Karpas-422 (cell line): ENCODE measurements around the gene POLDIP2. TPM values are rescaled to one million over a fixed set of nuclear protein-coding genes. Genes with fewer than 3 reads are reported as not detected.

Experiments used
- DNase-seq: peaks from one replicate; pipeline ENCODE4 v3.0.0-alpha.2; 2015
- H2AFZ ChIP-seq: fragments of 200-600 bp; sonication (generic); 2 replicates; pipeline ENCODE4 v1.6.1; 2014; ENCODE audit warnings: antibody characterized with exemption, low read length, mixed read lengths
- H3K27ac ChIP-seq: fragments of 200-600 bp; sonication (generic); 2 replicates; pipeline ENCODE4 v1.5.1; 2014; ENCODE audit warnings: mild to moderate bottlenecking, low read length, moderate library complexity
- H3K27me3 ChIP-seq: fragments of 200-600 bp; sonication (generic); 2 replicates; pipeline ENCODE4 v1.6.1; 2014; ENCODE audit warnings: low read length, mixed read lengths
- H3K36me3 ChIP-seq: fragments of 200-600 bp; sonication (generic); 2 replicates; pipeline ENCODE4 v1.6.1; 2014; ENCODE audit warnings: low read length, mixed read lengths; ENCODE audit not compliant: insufficient read depth
- H3K4me1 ChIP-seq: fragments of 200-600 bp; sonication (generic); 2 replicates; pipeline ENCODE4 v1.6.1; 2014; ENCODE audit warnings: mild to moderate bottlenecking, low read length, mixed read lengths
- H3K4me2 ChIP-seq: fragments of 200-600 bp; sonication (generic); 2 replicates; pipeline ENCODE4 v1.6.1; 2014; ENCODE audit warnings: low read length, low read depth, mild to moderate bottlenecking; ENCODE audit not compliant: poor library complexity, severe bottlenecking
- H3K4me3 ChIP-seq: fragments of 200-600 bp; sonication (generic); 2 replicates; pipeline ENCODE4 v1.5.1; 2014; ENCODE audit warnings: mild to moderate bottlenecking, antibody characterized with exemption, low read length, mixed read lengths
- H3K79me2 ChIP-seq: fragments of 200-600 bp; sonication (generic); 2 replicates; pipeline ENCODE4 v1.6.1; 2014; ENCODE audit warnings: mild to moderate bottlenecking, low read length, mixed read lengths
- H3K9ac ChIP-seq: fragments of 200-600 bp; sonication (generic); 2 replicates; pipeline ENCODE4 v1.6.0; 2014; ENCODE audit warnings: low read length
- H3K9me2 ChIP-seq: fragments of 200-600 bp; sonication (generic), shearing (Covaris generic); replicated peaks from 2 replicates; pipeline ENCODE4 v1.6.0; 2014; ENCODE audit warnings: mild to moderate bottlenecking, low read length, moderate library complexity; ENCODE audit not compliant: insufficient read depth
- H3K9me3 ChIP-seq: fragments of 300-700, 200-600 bp; sonication (generic); 2 replicates; pipeline ENCODE4 v1.6.1; 2014; ENCODE audit warnings: low read length, mixed read lengths
- H4K20me1 ChIP-seq: fragments of 200-600 bp; sonication (generic); 2 replicates; pipeline ENCODE4 v1.6.1; 2014; ENCODE audit warnings: mild to moderate bottlenecking, antibody characterized with exemption, low read length, low read depth; ENCODE audit not compliant: insufficient read depth
- total RNA-seq: library from RNA; depleted of rRNA; stranded (reverse); fragments of >200 nt; shearing (Covaris generic); gene quantifications from 2 replicates; pipeline ENCODE4 v1.2.3, GENCODE V29; 2014; ENCODE audit warnings: low replicate concordance

Gene POLDIP2
- total RNA-seq, 1 experiment from 2014 or later: 71.1 TPM

DNA sequence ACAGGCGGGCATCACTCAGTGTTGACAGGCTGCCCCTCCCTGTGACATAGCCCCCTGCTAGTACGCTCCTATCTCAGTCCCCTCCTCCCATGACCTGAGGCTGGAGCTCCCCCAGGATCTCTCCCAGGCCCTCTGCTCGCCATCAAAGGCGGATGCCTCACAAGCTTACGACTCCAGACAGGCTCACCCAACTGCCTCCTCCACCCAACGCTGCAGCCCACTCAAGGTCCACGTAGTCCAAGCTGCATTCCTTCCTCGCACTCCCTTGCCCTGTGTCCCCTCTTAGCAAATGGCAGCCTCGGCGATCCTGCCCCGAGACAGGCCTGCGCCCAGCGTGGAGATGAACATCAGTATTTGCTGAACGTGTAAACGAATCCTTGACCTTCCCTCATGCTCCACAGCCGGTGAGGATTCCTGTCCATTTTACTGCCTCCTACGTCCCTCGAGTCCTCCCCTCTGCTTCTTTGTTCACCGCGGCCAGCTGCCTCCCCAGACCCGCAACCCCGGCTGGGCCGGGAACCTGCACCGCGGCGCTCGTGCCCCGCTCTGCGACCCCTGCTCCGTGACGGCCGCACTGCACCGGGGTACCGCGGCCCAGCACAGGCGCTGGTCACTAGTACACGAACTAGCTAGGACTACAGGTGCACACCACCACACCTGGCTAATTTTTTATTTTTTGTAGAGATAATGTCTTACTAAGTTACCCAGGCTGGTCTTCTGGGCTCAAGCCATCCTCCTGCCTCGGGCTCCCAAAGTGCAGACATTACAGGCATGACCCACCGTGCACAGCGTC is 39.2 kb downstream of the POLDIP2 start:
- H3K4me1 ChIP-seq: peaks cover 34% of the 10 kb centered on the region
- peak; percentile 72 for DNase-seq
- H3K9ac ChIP-seq: peak overlapping the region; percentile 93
- H3K4me3 ChIP-seq: peak overlapping the region; percentile 85
- peak overlapping the region; percentile 92 for H3K4me2 ChIP-seq
- H3K9me3 ChIP-seq: no peaks in the 10 kb centered on the region
- H3K9me2 ChIP-seq: no peaks in the 10 kb centered on the region
- peak overlapping the region; percentile 34; the same call in 1 of the 2 replicates for H3K27ac ChIP-seq
- H4K20me1 ChIP-seq: no peaks in the 10 kb centered on the region
- H2AFZ ChIP-seq: peak overlapping the region; percentile 0; the same call in 1 of the 2 replicates
- peaks cover 7% of the 10 kb centered on the region; the same call in 1 of the 2 replicates for H3K36me3 ChIP-seq
- no peaks in the 10 kb centered on the region for H3K27me3 ChIP-seq
- peaks cover 49% of the 10 kb centered on the region for H3K79me2 ChIP-seq

DNA sequence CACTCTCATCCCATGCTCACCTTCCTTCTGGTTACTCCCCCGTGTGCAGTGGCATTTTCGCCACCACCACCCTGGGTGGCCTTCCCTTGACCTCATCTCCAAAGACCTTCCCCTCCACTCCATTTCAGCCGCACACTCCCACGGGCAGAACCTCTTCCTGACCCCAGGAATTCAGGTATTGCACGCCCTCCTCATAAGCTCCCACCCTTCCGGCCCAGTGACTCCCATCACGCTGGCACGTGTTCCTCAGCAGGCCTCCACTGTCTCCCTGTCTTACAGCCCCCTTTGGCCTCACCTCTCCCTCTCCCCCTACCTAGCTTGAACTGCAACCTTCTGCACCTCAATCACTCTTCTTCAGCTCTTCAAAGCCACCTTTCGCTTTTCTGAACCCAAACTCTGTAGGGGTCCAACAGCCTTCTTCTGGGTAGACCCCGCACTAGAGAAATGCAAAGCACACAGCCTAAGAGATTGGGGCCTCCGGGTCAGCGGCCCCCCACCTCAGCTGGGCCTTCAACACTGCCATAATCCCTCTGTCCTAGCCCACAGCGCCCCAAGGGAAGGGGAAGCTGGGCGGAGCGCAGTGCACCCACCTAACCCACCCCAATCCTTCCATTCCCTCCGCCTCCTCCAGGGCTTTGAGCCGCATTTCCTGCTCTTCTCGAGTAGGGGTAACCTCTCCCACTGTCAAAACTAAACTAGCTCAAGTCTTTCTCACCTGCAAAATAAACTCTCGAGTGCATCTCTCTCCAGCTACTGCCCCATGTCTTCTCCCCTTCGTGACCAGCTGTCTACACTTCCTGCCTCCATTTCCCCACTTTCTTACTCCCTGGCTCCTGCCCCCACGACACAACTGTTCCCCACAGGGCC is 40.0 kb downstream of the POLDIP2 start:
- DNase-seq: no peak
- Histone ChIP-seq H3K27ac (no peak overlapping the region), H3K9me2 (no peaks in the 10 kb centered on the region), H3K4me1 (peaks cover 28% of the 10 kb centered on the region), H3K9ac (peak overlapping the region; percentile 93), H3K27me3 (no peaks in the 10 kb centered on the region), H3K36me3 (peaks cover 3% of the 10 kb centered on the region; the same call in 1 of the 2 replicates), H3K4me2 (peak overlapping the region; percentile 92), H3K4me3 (peak overlapping the region; percentile 85), H2AFZ (peak overlapping the region; percentile 0; the same call in 1 of the 2 replicates), H3K79me2 (peaks cover 41% of the 10 kb centered on the region), H4K20me1 (no peaks in the 10 kb centered on the region), H3K9me3 (no peaks in the 10 kb centered on the region)

DNA sequence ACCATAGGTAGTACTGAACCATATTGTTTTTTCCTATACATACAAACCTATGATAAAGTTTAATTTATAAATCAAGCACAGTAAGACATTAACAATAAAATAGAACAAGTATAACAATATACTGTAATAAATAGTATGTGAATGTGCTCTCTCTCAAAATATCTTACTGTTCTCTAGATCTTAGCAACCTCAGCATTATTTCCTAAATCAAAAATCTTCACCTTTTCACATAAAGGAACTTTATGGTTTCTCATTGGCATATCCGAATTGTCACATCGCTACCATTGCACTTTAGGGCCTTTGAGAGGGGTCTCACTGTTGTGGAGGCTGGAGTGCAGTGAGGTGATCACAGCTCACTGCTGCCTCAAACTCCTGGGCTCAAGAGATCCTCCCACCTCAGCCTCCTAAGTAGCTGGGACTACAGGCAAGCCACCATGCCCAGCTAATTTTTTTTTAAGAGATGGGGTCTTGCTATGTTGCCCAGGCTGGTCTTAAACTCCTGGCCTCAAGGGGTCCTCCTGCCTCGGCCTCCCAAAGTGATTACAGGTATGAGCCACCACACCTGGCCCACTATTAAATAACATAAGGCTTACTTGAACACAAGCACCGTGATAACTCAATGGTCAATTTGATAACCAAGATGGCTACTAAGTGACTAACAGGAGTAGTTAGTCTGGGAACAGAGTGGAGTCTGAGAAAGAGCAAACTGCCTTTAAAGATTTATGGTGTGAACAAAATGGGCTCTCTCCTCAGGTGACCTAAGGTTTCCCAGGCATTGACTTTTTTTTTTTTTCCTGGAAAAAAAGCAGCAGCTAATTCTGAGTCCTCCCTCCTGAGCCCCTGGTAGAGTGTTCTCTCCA is 41.3 kb downstream of the POLDIP2 start:
- H3K36me3 ChIP-seq: 0 out of 2 replicates have a peak, but pooled peaks cover 1% of the 10 kb centered on the region
- H3K27me3 ChIP-seq: no peaks in the 10 kb centered on the region
- no peak overlapping the region for H2AFZ ChIP-seq
- no peaks in the 10 kb centered on the region for H4K20me1 ChIP-seq
- no peaks in the 10 kb centered on the region for H3K9me3 ChIP-seq
- H3K79me2 ChIP-seq: peaks cover 28% of the 10 kb centered on the region
- no peak overlapping the region for H3K4me3 ChIP-seq
- no peak for DNase-seq
- H3K4me1 ChIP-seq: peaks cover 22% of the 10 kb centered on the region
- H3K9ac ChIP-seq: no peak overlapping the region
- H3K4me2 ChIP-seq: no peak overlapping the region
- H3K27ac ChIP-seq: no peak overlapping the region
- H3K9me2 ChIP-seq: no peaks in the 10 kb centered on the region

DNA sequence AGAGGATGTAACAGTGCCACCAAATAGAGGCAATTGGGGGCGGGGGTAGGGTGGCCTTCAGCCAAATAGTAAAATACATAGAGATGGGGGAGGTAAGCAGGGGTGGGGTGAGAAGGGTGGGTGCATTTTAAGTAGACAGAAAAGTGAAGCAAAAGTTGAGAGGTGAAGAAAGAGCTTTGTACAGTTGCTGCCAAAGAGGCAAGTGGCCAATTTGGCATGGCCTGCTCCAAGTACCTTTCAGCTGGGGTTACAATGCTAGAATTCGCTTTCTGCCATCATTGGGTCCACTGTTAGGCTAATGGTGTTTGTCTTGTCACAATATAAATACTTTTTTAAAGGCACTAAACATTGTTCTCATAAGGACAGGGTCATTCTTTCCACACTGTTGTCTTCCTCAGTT is 43.5 kb downstream of the POLDIP2 start:
- H3K4me3 ChIP-seq: no peak overlapping the region
- H3K4me1 ChIP-seq: peaks cover 9% of the 10 kb centered on the region
- H3K9me2 ChIP-seq: no peaks in the 10 kb centered on the region
- H3K9me3 ChIP-seq: no peaks in the 10 kb centered on the region
- no peak for DNase-seq
- H2AFZ ChIP-seq: no peak overlapping the region
- no peak overlapping the region for H3K27ac ChIP-seq
- no peaks in the 10 kb centered on the region for H3K36me3 ChIP-seq
- H4K20me1 ChIP-seq: no peaks in the 10 kb centered on the region
- peaks cover 7% of the 10 kb centered on the region; the same call in 1 of the 2 replicates for H3K79me2 ChIP-seq
- no peaks in the 10 kb centered on the region for H3K27me3 ChIP-seq
- no peak overlapping the region for H3K4me2 ChIP-seq
- H3K9ac ChIP-seq: no peak overlapping the region

DNA sequence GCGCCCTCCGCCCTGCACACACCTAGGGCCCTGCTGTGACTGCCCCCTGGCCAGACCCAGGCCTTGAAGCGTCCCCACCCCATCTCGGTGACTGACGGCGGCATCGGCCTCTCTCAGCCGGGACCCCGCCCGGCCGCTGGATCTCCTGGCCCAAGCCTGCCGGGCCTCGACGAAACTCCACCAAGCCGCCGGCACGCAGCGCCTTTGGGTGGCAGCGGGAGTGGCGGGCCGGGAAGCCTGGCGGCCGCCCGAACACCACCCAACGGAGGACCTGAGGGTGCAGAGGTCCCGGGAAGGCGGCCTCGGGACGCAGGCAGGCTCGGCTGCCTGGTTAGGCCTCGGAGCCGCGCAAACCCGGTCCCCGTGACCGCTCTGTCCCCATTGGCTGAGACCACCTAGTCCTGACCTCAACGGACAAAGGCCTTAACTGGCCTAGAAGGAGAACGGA is 50.3 kb downstream of the POLDIP2 start:
- Histone ChIP-seq H3K4me1 (no peaks in the 10 kb centered on the region), H3K9me2 (no peaks in the 10 kb centered on the region), H3K27me3 (no peaks in the 10 kb centered on the region), H2AFZ (no peak overlapping the region), H4K20me1 (no peaks in the 10 kb centered on the region), H3K27ac (no peak overlapping the region), H3K36me3 (no peaks in the 10 kb centered on the region), H3K4me2 (no peak overlapping the region), H3K9ac (no peak overlapping the region), H3K79me2 (no peaks in the 10 kb centered on the region), H3K4me3 (no peak overlapping the region), H3K9me3 (no peaks in the 10 kb centered on the region)
- no peak for DNase-seq

DNA sequence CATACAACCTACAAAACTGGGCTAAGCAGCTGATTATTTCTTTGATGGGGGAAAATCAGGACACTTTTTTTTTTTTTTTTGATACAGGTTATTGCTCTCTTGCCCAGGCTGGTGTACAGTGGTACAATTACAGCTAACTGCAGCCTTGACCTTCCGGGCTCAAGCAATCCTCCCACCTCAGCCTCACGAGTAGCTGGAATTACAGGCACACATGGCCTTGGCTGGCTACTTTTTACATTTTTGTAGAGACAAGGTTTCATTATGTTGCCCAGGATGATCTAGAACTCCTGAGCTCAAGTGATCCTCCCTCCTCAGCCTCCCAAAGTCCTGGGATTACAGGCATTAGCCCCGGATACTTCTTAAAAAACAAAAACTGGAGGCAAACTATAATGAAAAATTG is 58.9 kb downstream of the POLDIP2 start:
- Histone ChIP-seq H2AFZ (no peak overlapping the region), H3K9me2 (no peaks in the 10 kb centered on the region), H3K4me1 (peaks cover 16% of the 10 kb centered on the region)

More for the DNA sequence above, 58.9 kb downstream of the POLDIP2 start:
- H3K9me3 ChIP-seq: no peaks in the 10 kb centered on the region
- H3K27me3 ChIP-seq: no peaks in the 10 kb centered on the region
- no peak overlapping the region for H3K9ac ChIP-seq
- no peak overlapping the region for H3K4me3 ChIP-seq
- H3K27ac ChIP-seq: no peak overlapping the region
- no peak for DNase-seq
- H4K20me1 ChIP-seq: no peaks in the 10 kb centered on the region
- H3K36me3 ChIP-seq: no peaks in the 10 kb centered on the region
- H3K4me2 ChIP-seq: no peak overlapping the region
- H3K79me2 ChIP-seq: no peaks in the 10 kb centered on the region
